HCT116 (cell line): ENCODE measurements around the gene CNNM4. TPM values are rescaled to one million over a fixed set of nuclear protein-coding genes. Genes with fewer than 3 reads are reported as not detected.

Experiments used
- ATAC-seq: fragments of 200-7000 bp; cut with Tn5 transposase; 2 replicates; pipeline ENCODE4 v1.9.1; 2020; ENCODE audit warnings: mild to moderate bottlenecking, moderate library complexity
- BruUV-seq: library from RNA; stranded (reverse); fragments of 400-500 nt; replicated peaks from 2 replicates; lab custom pipeline; 2021; lab: Mats Ljungman, UMichigan
- CTCF ChIA-PET: fragments of 300-600 bp; sonication (Branson Sonifier 250); formaldehyde crosslinking; loops from one replicate; lab custom pipeline; 2021; ENCODE audit warnings: antibody characterized with exemption; lab: Charles Lee
- POLR2A ChIA-PET: fragments of 300-600, 350-600 bp; sonication (Branson Sonifier 250); formaldehyde crosslinking; loops from one replicate; lab custom pipeline; 2021; ENCODE audit warnings: antibody characterized with exemption; lab: Charles Lee
- RAD21 ChIA-PET, 2 experiments: fragments of 300-600 bp; sonication (Branson Sonifier 250); formaldehyde crosslinking; loops; one replicate each; lab custom pipeline; 2023; ENCODE audit warnings: low total read pairs in 2 of 2; ENCODE audit not compliant: uncharacterized antibody in 2 of 2, unreplicated experiment in 2 of 2, low non-redundant PET in 1 of 2; lab: Charles Lee
- DNase-seq: peaks from one replicate; pipeline ENCODE4 v3.0.0-alpha.2; 2010; ENCODE audit warnings: low read depth, low spot score
- H2AFZ ChIP-seq: fragments of 200-600 bp; shearing (Covaris generic), sonication (generic); 2 replicates; pipeline ENCODE4 v1.6.1; 2017; ENCODE audit warnings: low read depth, mixed run types, mixed read lengths, antibody characterized with exemption, low read length; ENCODE audit not compliant: poor library complexity, severe bottlenecking
- H3K27ac ChIP-seq: 2 replicates; pipeline ENCODE4 v1.5.1; 2012; ENCODE audit warnings: low read depth, low read length
- H3K27me3 ChIP-seq: fragments of 200-600 bp; sonication (generic); 2 replicates; pipeline ENCODE4 v1.6.1; 2016; ENCODE audit warnings: mixed run types, low read length, mixed read lengths; ENCODE audit not compliant: insufficient read depth
- H3K36me3 ChIP-seq, 2 experiments: fragments of 200-500 bp in 1 of 2; fragments of 200-600 bp in 1 of 2; sonication (Bioruptor generic) in 1 of 2; sonication (generic) in 1 of 2; 2 replicates each; pipeline versions ENCODE4 v1.5.1 to v1.6.1; 2014 to 2016; ENCODE audit warnings: low read length in 2 of 2, inconsistent platforms in 1 of 2, mixed read lengths in 1 of 2, mixed run types in 1 of 2; ENCODE audit not compliant: insufficient read depth in 2 of 2, control insufficient read depth in 1 of 2
- H3K4me1 ChIP-seq, 2 experiments: fragments of 200-600 bp in 1 of 2; sonication (generic) in 1 of 2; 2 replicates each; pipeline versions ENCODE4 v1.5.1 to v1.6.1; 2012 to 2017; ENCODE audit warnings: low read length in 2 of 2, inconsistent platforms in 1 of 2, mild to moderate bottlenecking in 1 of 2, mixed read lengths in 1 of 2, mixed run types in 1 of 2, moderate library complexity in 1 of 2; ENCODE audit not compliant: insufficient read depth in 2 of 2, control insufficient read depth in 1 of 2
- H3K4me2 ChIP-seq: fragments of 200-600 bp; sonication (generic); 2 replicates; pipeline ENCODE4 v1.6.1; 2017; ENCODE audit warnings: mixed run types, low read length, mixed read lengths
- H3K4me3 ChIP-seq, 2 experiments: fragments of 200-600 bp in 1 of 2; sonication (generic) in 1 of 2; replicated peaks in 1 of 2; 2 replicates each; pipeline ENCODE4 v1.5.1; 2011 to 2016; ENCODE audit warnings: low read length in 2 of 2, control low read depth in 1 of 2, low read depth in 1 of 2, mild to moderate bottlenecking in 1 of 2, mixed read lengths in 1 of 2, mixed run types in 1 of 2
- H3K79me2 ChIP-seq: fragments of 200-600 bp; sonication (generic); 2 replicates; pipeline ENCODE4 v1.6.1; 2017; ENCODE audit warnings: mild to moderate bottlenecking, mixed run types, low read length, moderate library complexity, mixed read lengths; ENCODE audit not compliant: insufficient read depth
- H3K9ac ChIP-seq: fragments of 200-600 bp; sonication (generic); 2 replicates; pipeline ENCODE4 v1.6.1; 2016; ENCODE audit warnings: low read length, mixed read lengths
- H3K9me2 ChIP-seq: fragments of 200-600 bp; sonication (generic), shearing (Covaris generic); 2 replicates; pipeline ENCODE4 v1.6.1; 2017; ENCODE audit warnings: mixed run types, mild to moderate bottlenecking, moderate library complexity; ENCODE audit not compliant: insufficient read depth
- H3K9me3 ChIP-seq, 2 experiments: fragments of 200-500 bp in 1 of 2; fragments of 200-600 bp in 1 of 2; sonication (Bioruptor generic) in 1 of 2; sonication (generic) in 1 of 2; 2 replicates each; pipeline ENCODE4 v1.6.1; 2014 to 2017; ENCODE audit warnings: low read length in 2 of 2, mixed read lengths in 2 of 2, inconsistent platforms in 1 of 2, low read depth in 1 of 2, mild to moderate bottlenecking in 1 of 2, mixed run types in 1 of 2, moderate library complexity in 1 of 2; ENCODE audit not compliant: control insufficient read depth in 1 of 2, insufficient read depth in 1 of 2
- H4K20me1 ChIP-seq: fragments of 200-600 bp; sonication (generic), shearing (Covaris generic); 2 replicates; pipeline ENCODE4 v1.6.1; 2017; ENCODE audit warnings: mixed run types, mild to moderate bottlenecking, moderate library complexity; ENCODE audit not compliant: insufficient read depth
- ATF3 ChIP-seq: IDR thresholded peaks from 2 replicates; pipeline ENCODE4 v1.6.1; 2012
- CBX3 ChIP-seq: IDR thresholded peaks from 2 replicates; pipeline ENCODE4 v1.6.1; 2012; ENCODE audit warnings: low read depth
- CEBPB ChIP-seq: IDR thresholded peaks from 2 replicates; pipeline ENCODE4 v1.6.1; 2012; ENCODE audit warnings: low read depth
- EZH2 ChIP-seq: fragments of 200-600 bp; sonication (generic); IDR thresholded peaks from 2 replicates; pipeline ENCODE4 v1.6.1; 2017; ENCODE audit warnings: antibody characterized with exemption, mixed run types
- EZH2phosphoT487 ChIP-seq: fragments of 200-600 bp; IDR thresholded peaks from 2 replicates; pipeline ENCODE4 v1.6.1; 2018; ENCODE audit warnings: antibody characterized with exemption, borderline replicate concordance
- MAX ChIP-seq: IDR thresholded peaks from 2 replicates; pipeline ENCODE4 v1.6.1; 2012
- RAD21 ChIP-seq: IDR thresholded peaks from 2 replicates; pipeline ENCODE4 v1.6.1; 2012; ENCODE audit warnings: low read depth, mild to moderate bottlenecking
- SP1 ChIP-seq: IDR thresholded peaks from 2 replicates; pipeline ENCODE4 v1.6.1; 2012; ENCODE audit warnings: low read depth
- SRF ChIP-seq: IDR thresholded peaks from 2 replicates; pipeline ENCODE4 v1.6.1; 2012; ENCODE audit warnings: low read depth
- TCF7L2 ChIP-seq: IDR thresholded peaks from 2 replicates; pipeline ENCODE4 v1.7.0; 2011; ENCODE audit warnings: borderline replicate concordance, inconsistent platforms; ENCODE audit not compliant: insufficient read depth, insufficient read length; ENCODE audit errors: extremely low read depth
- intact Hi-C: fragments of 100-400 bp; cut with micrococcal nuclease; formaldehyde crosslinking; loops from 2 replicates; pipeline ENCODE4 v1.10.0; 2022
- total RNA-seq: library from RNA; stranded (reverse); gene quantifications from one replicate; pipeline ENCODE4 v1.2.1, GENCODE V29; 2021; ENCODE audit not compliant: unreplicated experiment

The CNNM4 gene
- total RNA-seq, 1 experiment from 2014 or later, result 7.9 TPM

GRCh38 chr2:96756788-96757476 is 3.8 kb upstream of the CNNM4 start:
- Histone ChIP-seq H3K4me3 (no peak overlapping the region), H3K9me3 (no peaks in the 10 kb centered on the region), H3K79me2 (no peaks in the 10 kb centered on the region; the same call in 1 of the 2 replicates), H2AFZ (no peak overlapping the region), H3K27ac (no peak overlapping the region), H3K9me2 (no peaks in the 10 kb centered on the region), H4K20me1 (no peaks in the 10 kb centered on the region), H3K4me1 (peaks cover 6 to 27% of the 10 kb centered on the region in 2 experiments), H3K4me2 (no peak overlapping the region), H3K27me3 (no peaks in the 10 kb centered on the region), H3K36me3 (no peaks in the 10 kb centered on the region), H3K9ac (no peak overlapping the region)
- intact Hi-C loops, result no loop called here
- POLR2A ChIA-PET, result no interaction called here
- CTCF ChIA-PET, result interaction anchor here (1.1 kb wide), 1 partner anchor 202 kb away, joined by 3 read pairs; no protein-coding TSS in a partner anchor
- DNase-seq (no peak), ATAC-seq (no peak)
- TF ChIP-seq EZH2phosphoT487, result no peak
- no peak for TF ChIP-seq SRF
- no peak for TF ChIP-seq ATF3
- TF ChIP-seq MAX, result no peak
- TF ChIP-seq SP1, result no peak
- peak; percentile 35; the same call in 1 of the 2 replicates for TF ChIP-seq RAD21
- RAD21 ChIA-PET, result no interaction called here
- no TSS peak for BruUV-seq

- ATAC-seq (no peak), DNase-seq (no peak)
- no TSS peak for BruUV-seq
- ChIA-PET POLR2A (no interaction called here), CTCF (interaction anchor here (1.1 kb wide), 1 partner anchor 203 kb away, joined by 3 read pairs; no protein-coding TSS in a partner anchor), RAD21 (no interaction called here)
- Histone ChIP-seq H3K9me3 (no peaks in the 10 kb centered on the region), H2AFZ (no peak overlapping the region), H3K79me2 (peaks cover 4% of the 10 kb centered on the region; the same call in 1 of the 2 replicates), H3K9me2 (no peaks in the 10 kb centered on the region), H4K20me1 (no peaks in the 10 kb centered on the region), H3K4me3 (no peak overlapping the region), H3K9ac (no peak overlapping the region), H3K36me3 (no peaks in the 10 kb centered on the region), H3K27ac (no peak overlapping the region), H3K27me3 (no peaks in the 10 kb centered on the region), H3K4me2 (no peak overlapping the region), H3K4me1 (peaks cover 6 to 29% of the 10 kb centered on the region in 2 experiments)
- no peak for TF ChIP-seq TCF7L2
- no peak for TF ChIP-seq CEBPB
- no peak for TF ChIP-seq EZH2phosphoT487
- no peak for TF ChIP-seq SP1
- no peak for TF ChIP-seq CBX3
- no peak for TF ChIP-seq EZH2
- TF ChIP-seq SRF, result no peak
- intact Hi-C loops, result no loop called here
These were observed 3.2 kb upstream of the CNNM4 start for GRCh38 chr2:96757477-96757860.
